ENCODE results near the gene ADRA2A.

The ADRA2A gene

GRCh38 chr10:111076682-111077478, at the start of gene ADRA2A:
Gene ADRA2A, plus strand, starts transcription at chr10:111077029. Its CDS starts 968 bp downstream, at chr10:111077997.
- DNase-seq: peak; percentile 3

GRCh38 chr10:111030042-111030750, 46.6 kb upstream of the ADRA2A start:
- DNase-seq: no peak

- no peak for DNase-seq
These were observed 42.1 kb upstream of the ADRA2A start for GRCh38 chr10:111034598-111035310.

DNA sequence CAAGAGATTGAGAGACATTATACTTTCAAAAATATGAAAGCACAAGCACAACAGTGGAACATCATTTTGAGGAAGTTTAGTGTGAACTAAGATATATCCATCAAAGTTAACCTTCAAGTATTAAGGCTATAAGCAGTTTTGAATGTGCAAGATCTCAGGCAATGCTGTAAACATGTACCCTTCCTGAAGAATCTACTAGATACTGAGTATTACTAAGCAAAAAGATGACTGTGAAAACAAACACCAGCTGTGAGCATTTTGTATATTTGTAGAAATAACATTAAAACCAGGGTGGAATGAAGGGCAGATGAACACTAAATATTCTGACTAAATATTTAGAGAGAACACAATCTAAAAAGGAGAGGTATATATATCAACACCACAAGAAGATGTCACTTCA, 41.3 kb upstream of the ADRA2A start:
- DNase-seq: no peak

DNA sequence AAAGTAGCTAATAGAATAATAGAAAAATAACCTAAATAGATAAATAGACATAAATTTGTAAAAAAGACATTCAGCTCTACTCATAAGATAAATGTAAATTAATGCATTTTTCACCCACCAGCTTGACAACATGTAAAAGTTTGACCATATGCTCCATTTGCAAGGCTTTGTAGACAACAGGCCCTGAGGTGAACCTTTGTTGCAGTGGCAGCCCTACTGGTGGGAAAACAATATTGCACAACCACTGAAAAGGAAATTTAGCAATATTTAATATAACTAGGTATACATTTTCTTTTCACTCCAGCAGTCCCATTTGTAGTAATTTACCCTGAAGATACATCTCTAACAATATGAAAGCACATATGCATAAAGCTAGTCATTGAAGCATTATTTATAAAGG, 39.0 kb upstream of the ADRA2A start:
- DNase-seq: no peak

DNA sequence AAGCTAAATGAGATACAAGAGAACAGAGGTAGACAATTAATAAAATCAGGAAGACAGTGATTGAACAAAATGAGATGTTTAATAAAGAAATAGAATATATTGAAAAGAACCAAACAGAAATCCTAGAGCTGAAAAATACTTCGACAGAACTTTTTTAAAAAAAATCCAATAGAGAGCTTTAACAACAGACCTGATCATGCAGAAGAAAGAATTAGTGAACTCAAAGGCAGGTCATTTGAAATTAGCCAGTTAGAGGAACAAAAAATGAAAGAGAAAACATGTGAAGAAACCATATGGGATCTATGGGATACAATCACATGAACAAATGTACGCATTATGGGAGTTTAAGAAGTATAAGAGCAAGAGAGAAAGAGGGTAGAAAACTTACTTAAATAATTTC, 37.3 kb upstream of the ADRA2A start:
- DNase-seq: no peak

DNA sequence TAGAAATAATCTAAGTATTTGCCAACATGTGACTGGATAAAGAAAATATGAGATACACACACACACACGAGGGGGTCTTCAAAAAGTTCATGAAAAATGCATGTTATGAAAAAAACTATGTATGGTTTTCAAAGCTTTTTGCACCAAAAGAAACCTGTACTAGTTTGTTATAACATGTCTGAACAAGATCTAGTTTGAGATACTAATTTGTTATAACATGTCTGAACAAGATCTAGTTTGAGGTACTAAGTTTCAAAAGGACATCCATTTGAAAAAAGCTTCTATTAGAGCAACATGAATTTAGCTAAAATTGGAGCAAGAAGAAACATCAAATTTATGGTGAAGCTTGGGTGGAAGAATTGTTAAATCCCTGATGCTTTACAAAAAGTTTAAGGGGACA, 19.8 kb upstream of the ADRA2A start:
- no peak for DNase-seq

GRCh38 chr10:111063471-111063870, 13.4 kb upstream of the ADRA2A start:
- no peak for DNase-seq

DNA sequence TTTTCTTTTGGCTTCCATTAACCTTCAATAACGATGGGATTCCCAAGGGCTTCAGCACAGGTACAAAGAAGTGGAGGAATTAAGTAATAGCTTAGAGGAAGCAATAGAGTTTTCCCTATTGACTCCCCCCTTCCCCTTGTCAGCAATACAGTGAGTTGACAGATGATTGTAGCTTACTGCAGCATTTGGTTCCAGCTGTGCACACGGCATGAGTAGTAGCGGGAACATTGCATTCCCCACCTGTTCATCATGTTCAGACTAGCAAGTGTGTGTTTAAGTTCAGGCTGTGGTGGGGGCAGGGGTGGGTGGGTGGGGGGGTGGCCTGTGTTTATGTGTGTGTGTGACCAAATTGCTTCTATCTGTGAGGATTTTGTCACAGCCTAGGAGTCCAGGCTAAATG, 4.6 kb upstream of the ADRA2A start:
- DNase-seq: no peak

DNA sequence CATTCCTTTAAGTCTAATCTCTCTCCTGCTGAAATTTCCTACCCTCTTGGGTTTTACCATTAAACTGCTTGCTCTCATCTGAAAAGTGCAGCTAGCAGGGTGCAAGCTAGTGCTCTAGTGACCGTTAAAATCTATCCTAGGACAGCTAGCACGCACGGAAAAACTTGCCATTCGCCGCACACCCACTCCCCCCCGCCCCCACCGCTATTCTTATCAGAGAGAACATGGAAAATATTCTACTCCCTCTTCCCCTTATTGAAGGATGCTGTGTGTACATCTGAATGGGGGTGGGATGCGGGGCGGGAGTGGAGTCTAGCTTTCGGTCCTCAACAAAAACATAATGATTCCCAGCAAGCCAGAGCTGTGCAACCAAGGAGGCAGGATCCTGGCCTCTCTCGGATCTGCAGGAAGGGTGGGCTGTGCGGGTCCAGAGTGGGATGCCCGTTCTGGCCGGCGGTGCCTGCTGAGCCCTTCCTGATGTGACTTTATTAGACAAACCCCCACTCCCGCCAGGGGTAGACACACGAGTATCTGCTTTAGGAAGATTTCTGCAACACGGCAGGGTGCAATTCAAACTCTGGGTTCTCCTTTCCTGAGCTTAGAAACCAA, 1.1 kb upstream of the ADRA2A start:
- no peak for DNase-seq

GRCh38 chr10:111076191-111076681, 593 bp upstream of the ADRA2A start:
- peak; percentile 34 for DNase-seq

- DNase-seq: no peak
These were observed 603 bp downstream of the ADRA2A start for GRCh38 chr10:111077479-111077784.

DNA sequence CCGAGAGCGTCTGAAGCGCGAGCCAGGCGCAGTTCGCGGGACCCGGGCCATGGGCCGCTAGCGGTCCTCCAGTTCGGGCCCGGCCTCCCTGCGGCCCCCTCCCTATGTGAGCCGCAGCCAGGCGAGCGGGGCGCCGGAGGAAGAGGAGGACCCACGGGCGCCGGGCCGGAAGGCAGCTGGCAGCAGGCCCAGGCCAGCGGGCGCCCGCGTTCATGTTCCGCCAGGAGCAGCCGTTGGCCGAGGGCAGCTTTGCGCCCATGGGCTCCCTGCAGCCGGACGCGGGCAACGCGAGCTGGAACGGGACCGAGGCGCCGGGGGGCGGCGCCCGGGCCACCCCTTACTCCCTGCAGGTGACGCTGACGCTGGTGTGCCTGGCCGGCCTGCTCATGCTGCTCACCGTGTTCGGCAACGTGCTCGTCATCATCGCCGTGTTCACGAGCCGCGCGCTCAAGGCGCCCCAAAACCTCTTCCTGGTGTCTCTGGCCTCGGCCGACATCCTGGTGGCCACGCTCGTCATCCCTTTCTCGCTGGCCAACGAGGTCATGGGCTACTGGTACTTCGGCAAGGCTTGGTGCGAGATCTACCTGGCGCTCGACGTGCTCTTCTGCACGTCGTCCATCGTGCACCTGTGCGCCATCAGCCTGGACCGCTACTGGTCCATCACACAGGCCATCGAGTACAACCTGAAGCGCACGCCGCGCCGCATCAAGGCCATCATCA, 1.1 kb downstream of the ADRA2A start:
- no peak for DNase-seq

GRCh38 chr10:111078505-111079185, 1.8 kb downstream of the ADRA2A start:
- DNase-seq: no peak

- DNase-seq: no peak
These were observed 2.5 kb downstream of the ADRA2A start for GRCh38 chr10:111079241-111079760.

DNA sequence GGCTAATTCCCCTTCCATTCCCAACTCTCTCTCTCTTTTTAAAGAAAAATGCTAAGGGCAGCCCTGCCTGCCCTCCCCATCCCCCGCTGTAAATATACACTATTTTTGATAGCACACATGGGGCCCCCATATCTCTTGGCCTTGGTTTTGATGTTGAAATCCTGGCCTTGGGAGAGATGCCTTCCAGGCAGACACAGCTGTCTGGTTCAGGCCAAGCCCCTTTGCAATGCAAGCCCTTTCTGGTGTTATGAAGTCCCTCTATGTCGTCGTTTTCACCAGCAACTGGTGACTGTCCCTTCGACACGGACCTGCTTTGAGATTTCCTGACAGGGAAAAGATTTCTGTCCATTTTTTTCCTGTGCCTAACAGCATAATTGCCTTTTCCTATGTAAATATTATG, 3.0 kb downstream of the ADRA2A start:
- DNase-seq: no peak

DNA sequence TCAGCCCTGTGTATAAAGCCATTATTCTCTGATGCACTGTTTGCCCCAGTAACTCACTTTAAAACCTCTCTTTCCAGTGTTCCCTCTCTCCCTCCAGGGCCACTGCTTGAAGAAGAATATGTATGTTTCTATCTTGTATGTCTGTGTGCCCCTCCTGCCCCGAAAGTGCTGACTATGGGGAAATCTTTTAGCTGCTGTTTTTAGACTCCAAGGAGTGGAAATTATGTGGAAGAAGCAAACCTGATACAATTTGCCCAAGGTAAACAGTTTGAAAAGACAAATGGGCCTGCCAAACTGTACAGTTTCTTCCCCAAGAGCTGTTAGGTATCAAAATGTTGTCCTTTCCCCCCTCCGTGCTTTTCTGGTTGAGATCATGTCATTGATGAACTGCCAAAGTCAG, 3.4 kb downstream of the ADRA2A start:
- no peak for DNase-seq

DNA sequence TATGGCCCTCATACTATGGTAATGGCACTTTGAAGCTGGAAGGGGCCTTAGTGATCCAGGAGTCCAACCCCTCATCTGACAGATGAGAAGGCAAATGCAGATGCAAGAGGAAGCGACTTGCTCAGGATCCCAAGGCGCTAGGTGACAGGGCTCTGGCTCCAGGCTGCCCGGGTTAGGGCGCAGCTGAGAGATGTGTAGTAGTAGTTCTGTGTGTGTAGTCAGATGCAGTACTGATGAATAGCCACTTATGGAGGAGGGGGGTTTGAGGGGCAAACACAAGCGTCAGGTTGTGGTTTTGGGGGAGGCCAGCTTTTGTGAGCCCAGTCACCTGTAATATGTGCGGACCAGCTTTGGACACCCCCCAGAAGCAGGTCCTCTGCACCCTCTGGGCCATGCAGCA, 4.8 kb downstream of the ADRA2A start:
- DNase-seq: no peak

DNA sequence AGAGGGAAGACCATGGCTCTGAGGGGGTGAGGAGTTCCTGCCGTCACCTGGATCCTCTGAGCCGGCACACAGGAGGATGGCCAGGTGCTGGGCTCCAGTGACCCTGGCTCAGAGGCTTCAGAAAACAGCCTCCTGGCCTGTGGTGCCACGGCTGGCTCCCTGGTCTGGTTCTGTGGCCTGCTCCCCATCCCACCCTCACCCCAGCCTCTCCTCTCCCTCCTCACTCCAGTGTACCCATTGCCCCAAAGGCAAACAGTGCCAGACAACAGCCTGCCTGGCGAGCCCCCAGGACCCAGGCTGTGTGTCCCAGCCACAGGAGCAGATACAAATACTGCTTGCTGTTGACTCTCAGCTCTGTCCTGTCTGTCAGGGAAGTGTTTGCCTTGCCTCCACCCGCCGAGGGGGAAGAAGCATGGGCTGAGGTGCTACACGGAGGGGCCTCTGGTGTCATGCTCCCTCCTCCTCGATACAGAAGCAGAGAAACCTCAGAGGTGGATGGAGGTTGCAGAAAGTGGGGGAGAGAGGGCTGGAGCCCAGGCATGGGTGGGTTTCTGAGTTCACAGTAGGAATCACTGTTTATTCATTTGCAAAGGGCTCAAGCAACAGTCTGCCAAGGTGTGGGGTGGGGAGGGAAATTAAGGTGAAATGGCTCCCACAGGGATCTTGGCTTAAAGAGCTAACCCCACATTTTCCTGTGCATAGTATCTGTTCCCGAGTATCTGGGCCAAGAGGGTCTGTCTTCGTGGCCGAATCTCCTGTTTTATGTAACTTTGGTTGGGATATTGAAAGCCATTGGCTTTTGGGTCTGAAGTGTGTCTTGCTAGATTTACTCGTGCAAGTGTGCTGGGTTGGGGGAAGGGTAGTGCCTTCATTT, 5.5 kb downstream of the ADRA2A start:
- no peak for DNase-seq

GRCh38 chr10:111083222-111084095, 6.6 kb downstream of the ADRA2A start:
- no peak for DNase-seq
